ENCODE measurements around the gene ARHGAP19. TPM values are rescaled to one million over a fixed set of nuclear protein-coding genes. Genes with fewer than 3 reads are reported as not detected.
A peak's percentile ranks its signal among the peaks of the same experiment; 100 is the strongest.
"Not testable (repeated sequence)": the region's sequence is repeated elsewhere in the genome, so short reads cannot be mapped to it uniquely, and the experiment has no call there.

ARHGAP19 gene
- total and polyA plus RNA-seq, 4 donors: 11.6 to 35.5 (median 16.9) TPM

GRCh38 chr10:97267671-97268070 is 24.8 kb downstream of the ARHGAP19 start:
- 93% methylated on average over 3 of the region's 4 CpGs for WGBS (ENCODE audit: insufficient coverage)

GRCh38 chr10:97265095-97265494 is 27.3 kb downstream of the ARHGAP19 start:
- H3K27ac ChIP-seq (ENCODE audit: low read depth, low read length); H3K9me3 ChIP-seq (ENCODE audit: control insufficient read depth, insufficient read depth, low read length); H3K27me3 ChIP-seq (ENCODE audit: control insufficient read depth, insufficient read depth, low read length); H3K4me1 ChIP-seq (ENCODE audit: control insufficient read depth, insufficient read depth, low read length); H3K4me3 ChIP-seq (ENCODE audit: low read depth, low read length); DNase-seq (ENCODE audit: low read depth in 4 of 6, low spot score in 6 of 6); H3K36me3 ChIP-seq (ENCODE audit: control insufficient read depth, insufficient read depth, low read length): not testable (repeated sequence)
- WGBS (ENCODE audit: insufficient coverage): no CpG with 5 or more reads among the region's 3 CpGs

More at GRCh38 chr10:97267671-97268070, 24.8 kb downstream of the ARHGAP19 start:
- Histone ChIP-seq H3K4me3 (ENCODE audit: low read depth, low read length) (no peak overlapping the region), H3K4me1 (ENCODE audit: control insufficient read depth, insufficient read depth, low read length) (no peaks in the 10 kb centered on the region), H3K27me3 (ENCODE audit: control insufficient read depth, insufficient read depth, low read length) (no peaks in the 10 kb centered on the region), H3K27ac (ENCODE audit: low read depth, low read length) (no peak overlapping the region), H3K9me3 (ENCODE audit: control insufficient read depth, insufficient read depth, low read length) (no peaks in the 10 kb centered on the region), H3K36me3 (ENCODE audit: control insufficient read depth, insufficient read depth, low read length) (no peaks in the 10 kb centered on the region)
- DNase-seq (ENCODE audit: low read depth in 4 of 6, low spot score in 6 of 6): no peak

GRCh38 chr10:97263971-97264370 is 28.5 kb downstream of the ARHGAP19 start:
- H3K4me3 ChIP-seq (ENCODE audit: low read depth, low read length): no peak overlapping the region
- no peaks in the 10 kb centered on the region for H3K36me3 ChIP-seq (ENCODE audit: control insufficient read depth, insufficient read depth, low read length)
- H3K27me3 ChIP-seq (ENCODE audit: control insufficient read depth, insufficient read depth, low read length): no peaks in the 10 kb centered on the region
- H3K27ac ChIP-seq (ENCODE audit: low read depth, low read length): no peak overlapping the region
- no peaks in the 10 kb centered on the region for H3K4me1 ChIP-seq (ENCODE audit: control insufficient read depth, insufficient read depth, low read length)
- DNase-seq (ENCODE audit: low read depth in 4 of 6, low spot score in 6 of 6): no peak
- WGBS (ENCODE audit: insufficient coverage): 93% methylated on average over 4 of the region's 5 CpGs
- no peaks in the 10 kb centered on the region for H3K9me3 ChIP-seq (ENCODE audit: control insufficient read depth, insufficient read depth, low read length)

GRCh38 chr10:97261656-97262055 is 30.8 kb downstream of the ARHGAP19 start:
- no peaks in the 10 kb centered on the region for H3K36me3 ChIP-seq (ENCODE audit: control insufficient read depth, insufficient read depth, low read length)
- no CpG with 5 or more reads among the region's 1 CpG for WGBS (ENCODE audit: insufficient coverage)
- DNase-seq (ENCODE audit: low read depth in 4 of 6, low spot score in 6 of 6): peak in 2 of 6 donors; percentile 12 to 89

GRCh38 chr10:97261183-97261582 is 31.3 kb downstream of the ARHGAP19 start:
- DNase-seq (ENCODE audit: low read depth in 4 of 6, low spot score in 6 of 6): no peak
- Histone ChIP-seq H3K27ac (ENCODE audit: low read depth, low read length) (no peak overlapping the region), H3K36me3 (ENCODE audit: control insufficient read depth, insufficient read depth, low read length) (no peaks in the 10 kb centered on the region), H3K4me1 (ENCODE audit: control insufficient read depth, insufficient read depth, low read length) (no peaks in the 10 kb centered on the region), H3K9me3 (ENCODE audit: control insufficient read depth, insufficient read depth, low read length) (no peaks in the 10 kb centered on the region), H3K4me3 (ENCODE audit: low read depth, low read length) (no peak overlapping the region), H3K27me3 (ENCODE audit: control insufficient read depth, insufficient read depth, low read length) (no peaks in the 10 kb centered on the region)
- WGBS (ENCODE audit: insufficient coverage): no CpG with 5 or more reads among the region's 2 CpGs

More at GRCh38 chr10:97261656-97262055, 30.8 kb downstream of the ARHGAP19 start:
- Histone ChIP-seq H3K27ac (ENCODE audit: low read depth, low read length) (no peak overlapping the region), H3K4me1 (ENCODE audit: control insufficient read depth, insufficient read depth, low read length) (no peaks in the 10 kb centered on the region), H3K9me3 (ENCODE audit: control insufficient read depth, insufficient read depth, low read length) (no peaks in the 10 kb centered on the region), H3K4me3 (ENCODE audit: low read depth, low read length) (no peak overlapping the region), H3K27me3 (ENCODE audit: control insufficient read depth, insufficient read depth, low read length) (no peaks in the 10 kb centered on the region)

GRCh38 chr10:97259119-97259518 is 33.3 kb downstream of the ARHGAP19 start:
- Histone ChIP-seq H3K27me3 (ENCODE audit: control insufficient read depth, insufficient read depth, low read length) (no peaks in the 10 kb centered on the region), H3K4me3 (ENCODE audit: low read depth, low read length) (no peak overlapping the region), H3K36me3 (ENCODE audit: control insufficient read depth, insufficient read depth, low read length) (peaks cover 6% of the 10 kb centered on the region), H3K27ac (ENCODE audit: low read depth, low read length) (no peak overlapping the region), H3K4me1 (ENCODE audit: control insufficient read depth, insufficient read depth, low read length) (no peaks in the 10 kb centered on the region), H3K9me3 (ENCODE audit: control insufficient read depth, insufficient read depth, low read length) (no peaks in the 10 kb centered on the region)
- no CpG with 5 or more reads among the region's 1 CpG for WGBS (ENCODE audit: insufficient coverage)
- DNase-seq (ENCODE audit: low read depth in 4 of 6, low spot score in 6 of 6): no peak

GRCh38 chr10:97256356-97256755 is 36.1 kb downstream of the ARHGAP19 start:
- WGBS (ENCODE audit: insufficient coverage): no CpG with 5 or more reads among the region's 1 CpG
- H3K27ac ChIP-seq (ENCODE audit: low read depth, low read length): no peak overlapping the region
- H3K27me3 ChIP-seq (ENCODE audit: control insufficient read depth, insufficient read depth, low read length): no peaks in the 10 kb centered on the region
- H3K4me1 ChIP-seq (ENCODE audit: control insufficient read depth, insufficient read depth, low read length): no peaks in the 10 kb centered on the region
- no peaks in the 10 kb centered on the region for H3K9me3 ChIP-seq (ENCODE audit: control insufficient read depth, insufficient read depth, low read length)
- peaks cover 9% of the 10 kb centered on the region for H3K36me3 ChIP-seq (ENCODE audit: control insufficient read depth, insufficient read depth, low read length)
- no peak overlapping the region for H3K4me3 ChIP-seq (ENCODE audit: low read depth, low read length)
- no peak for DNase-seq (ENCODE audit: low read depth in 4 of 6, low spot score in 6 of 6)

- Histone ChIP-seq H3K36me3 (ENCODE audit: control insufficient read depth, insufficient read depth, low read length) (peaks cover 15% of the 10 kb centered on the region), H3K27ac (ENCODE audit: low read depth, low read length) (no peak overlapping the region), H3K4me3 (ENCODE audit: low read depth, low read length) (no peak overlapping the region), H3K9me3 (ENCODE audit: control insufficient read depth, insufficient read depth, low read length) (no peaks in the 10 kb centered on the region), H3K27me3 (ENCODE audit: control insufficient read depth, insufficient read depth, low read length) (no peaks in the 10 kb centered on the region), H3K4me1 (ENCODE audit: control insufficient read depth, insufficient read depth, low read length) (no peaks in the 10 kb centered on the region)
- 100% methylated on average over 1 of the region's 5 CpGs for WGBS (ENCODE audit: insufficient coverage)
- DNase-seq (ENCODE audit: low read depth in 4 of 6, low spot score in 6 of 6): no peak
Observed at GRCh38 chr10:97255512-97256293, 36.7 kb downstream of the ARHGAP19 start.

GRCh38 chr10:97254694-97255093 is 37.7 kb downstream of the ARHGAP19 start:
- Histone ChIP-seq H3K9me3 (ENCODE audit: control insufficient read depth, insufficient read depth, low read length) (no peaks in the 10 kb centered on the region), H3K4me1 (ENCODE audit: control insufficient read depth, insufficient read depth, low read length) (no peaks in the 10 kb centered on the region), H3K36me3 (ENCODE audit: control insufficient read depth, insufficient read depth, low read length) (peaks cover 16% of the 10 kb centered on the region), H3K27ac (ENCODE audit: low read depth, low read length) (no peak overlapping the region), H3K4me3 (ENCODE audit: low read depth, low read length) (no peak overlapping the region), H3K27me3 (ENCODE audit: control insufficient read depth, insufficient read depth, low read length) (no peaks in the 10 kb centered on the region)
- 100% methylated on average over 2 of the region's 3 CpGs for WGBS (ENCODE audit: insufficient coverage)
- DNase-seq (ENCODE audit: low read depth in 4 of 6, low spot score in 6 of 6): no peak

GRCh38 chr10:97250952-97251351 is 41.5 kb downstream of the ARHGAP19 start:
- no peak for DNase-seq (ENCODE audit: low read depth in 4 of 6, low spot score in 6 of 6)
- H3K27me3 ChIP-seq (ENCODE audit: control insufficient read depth, insufficient read depth, low read length): no peaks in the 10 kb centered on the region
- WGBS (ENCODE audit: insufficient coverage): 93% methylated on average over 1 of the region's 1 CpG
- no peak overlapping the region for H3K4me3 ChIP-seq (ENCODE audit: low read depth, low read length)
- H3K4me1 ChIP-seq (ENCODE audit: control insufficient read depth, insufficient read depth, low read length): no peaks in the 10 kb centered on the region
- H3K9me3 ChIP-seq (ENCODE audit: control insufficient read depth, insufficient read depth, low read length): no peaks in the 10 kb centered on the region
- no peak overlapping the region for H3K27ac ChIP-seq (ENCODE audit: low read depth, low read length)
- H3K36me3 ChIP-seq (ENCODE audit: control insufficient read depth, insufficient read depth, low read length): peaks cover 16% of the 10 kb centered on the region

All from spinal cord (tissue), 10 donors.